Uterus (tissue), 4 donors: ENCODE data around the gene CD247. TPM values are rescaled to one million over a fixed set of nuclear protein-coding genes. Genes with fewer than 3 reads are reported as not detected.
A peak's percentile ranks its signal among the peaks of the same experiment; 100 is the strongest.

Experiments used
- DNase-seq, 2 donors: peaks; one replicate each; pipeline ENCODE4 v3.0.0-alpha.2; 2019 to 2020
- H3K27ac ChIP-seq, 2 donors: fragments of 200-600 bp; sonication (generic); 1 replicate in 1 of 2; 2 replicates in 1 of 2; pipeline ENCODE4 v1.5.1; 2016 to 2018
- H3K27me3 ChIP-seq, 2 donors: fragments of 200-600 bp; sonication (generic); one replicate each; pipeline ENCODE4 v1.5.1; 2018 to 2019; ENCODE audit warnings: control low read depth in 1 of 2
- H3K36me3 ChIP-seq, 2 donors: fragments of 200-600 bp; sonication (generic); one replicate each; pipeline ENCODE4 v1.5.1; 2019; ENCODE audit warnings: control low read depth in 1 of 2
- H3K4me1 ChIP-seq, 2 donors: fragments of 200-600 bp; sonication (generic); one replicate each; pipeline ENCODE4 v1.5.1; 2018 to 2019; ENCODE audit warnings: control low read depth in 1 of 2
- H3K4me3 ChIP-seq, 2 donors: fragments of 200-600 bp; sonication (generic); 1 replicate in 1 of 2; 2 replicates in 1 of 2; pipeline ENCODE4 v1.5.1; 2018 to 2019; ENCODE audit warnings: mild to moderate bottlenecking in 1 of 2
- H3K9me3 ChIP-seq, 2 donors: fragments of 200-600 bp; sonication (generic); one replicate each; pipeline ENCODE4 v1.5.1; 2019; ENCODE audit warnings: control low read depth in 1 of 2
- POLR2A ChIP-seq, 2 donors: fragments of 450-650 bp; IDR thresholded peaks; one replicate each; pipeline ENCODE4 v1.6.1; 2016; ENCODE audit warnings: antibody characterized with exemption in 2 of 2, mild to moderate bottlenecking in 1 of 2, moderate library complexity in 1 of 2
- intact Hi-C: fragments of 100-400 bp; cut with DNase I; formaldehyde crosslinking; loops from one replicate; pipeline ENCODE4 v1.15.1; 2023; ENCODE audit warnings: low total_unique reads
- total RNA-seq, 4 donors: library from RNA; depleted of rRNA in 3 of 4; stranded (reverse); fragments of >200 nt in 3 of 4; gene quantifications; one replicate each; pipeline versions ENCODE4 v1.1.0 to v1.2.4, GENCODE V29; 2014 to 2023
- TF ChIP-seq, protein P1 (sequence below), 4 experiments: fragments of 200-600 bp in 2 of 4; fragments of 450-650 bp in 2 of 4; sonication (generic) in 2 of 4; IDR thresholded peaks; one replicate each; pipeline ENCODE4 v1.5.1; 2016 to 2019; ENCODE audit warnings: antibody characterized with exemption in 4 of 4, mild to moderate bottlenecking in 2 of 4, moderate library complexity in 1 of 4
- donor health status: DM: yes; HTN: yes; CAD: no.

The CD247 gene
- total RNA-seq, 4 donors from 2014 or later: 1.6 to 3.3 TPM; not detected in 2

DNA sequence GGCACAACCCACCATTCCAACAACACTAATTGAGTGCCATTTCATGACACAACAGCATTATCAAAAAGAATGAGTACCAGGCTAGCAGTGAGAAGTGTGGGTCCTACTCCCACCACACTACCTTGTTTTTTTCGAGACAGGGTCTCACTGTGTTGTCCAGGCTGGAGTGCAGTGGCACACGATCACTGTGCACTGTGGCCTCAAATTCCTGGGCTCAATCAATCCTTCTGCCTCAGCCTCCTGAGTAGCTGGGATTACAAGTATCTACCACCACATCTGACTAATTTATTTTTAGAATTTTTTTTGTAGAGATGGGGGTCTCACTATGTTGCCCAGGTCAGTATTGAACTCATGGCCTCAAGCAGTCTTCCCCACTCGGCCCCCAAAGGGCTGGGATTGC is 30.7 kb downstream of the CD247 start:
- no peaks in the 10 kb centered on the region for H3K27me3 ChIP-seq
- H3K27ac ChIP-seq: no peak overlapping the region
- H3K4me1 ChIP-seq: no peaks in the 10 kb centered on the region
- intact Hi-C loops: no loop called here
- no peaks in the 10 kb centered on the region for H3K36me3 ChIP-seq
- H3K4me3 ChIP-seq: no peak overlapping the region
- TF ChIP-seq, protein P1, sequence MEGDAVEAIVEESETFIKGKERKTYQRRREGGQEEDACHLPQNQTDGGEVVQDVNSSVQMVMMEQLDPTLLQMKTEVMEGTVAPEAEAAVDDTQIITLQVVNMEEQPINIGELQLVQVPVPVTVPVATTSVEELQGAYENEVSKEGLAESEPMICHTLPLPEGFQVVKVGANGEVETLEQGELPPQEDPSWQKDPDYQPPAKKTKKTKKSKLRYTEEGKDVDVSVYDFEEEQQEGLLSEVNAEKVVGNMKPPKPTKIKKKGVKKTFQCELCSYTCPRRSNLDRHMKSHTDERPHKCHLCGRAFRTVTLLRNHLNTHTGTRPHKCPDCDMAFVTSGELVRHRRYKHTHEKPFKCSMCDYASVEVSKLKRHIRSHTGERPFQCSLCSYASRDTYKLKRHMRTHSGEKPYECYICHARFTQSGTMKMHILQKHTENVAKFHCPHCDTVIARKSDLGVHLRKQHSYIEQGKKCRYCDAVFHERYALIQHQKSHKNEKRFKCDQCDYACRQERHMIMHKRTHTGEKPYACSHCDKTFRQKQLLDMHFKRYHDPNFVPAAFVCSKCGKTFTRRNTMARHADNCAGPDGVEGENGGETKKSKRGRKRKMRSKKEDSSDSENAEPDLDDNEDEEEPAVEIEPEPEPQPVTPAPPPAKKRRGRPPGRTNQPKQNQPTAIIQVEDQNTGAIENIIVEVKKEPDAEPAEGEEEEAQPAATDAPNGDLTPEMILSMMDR (IDR thresholded peaks at IDR 0.05): no peak
- TF ChIP-seq POLR2A (IDR thresholded peaks at IDR 0.05): no peak
- no peak for DNase-seq
- H3K9me3 ChIP-seq: no peaks in the 10 kb centered on the region

DNA sequence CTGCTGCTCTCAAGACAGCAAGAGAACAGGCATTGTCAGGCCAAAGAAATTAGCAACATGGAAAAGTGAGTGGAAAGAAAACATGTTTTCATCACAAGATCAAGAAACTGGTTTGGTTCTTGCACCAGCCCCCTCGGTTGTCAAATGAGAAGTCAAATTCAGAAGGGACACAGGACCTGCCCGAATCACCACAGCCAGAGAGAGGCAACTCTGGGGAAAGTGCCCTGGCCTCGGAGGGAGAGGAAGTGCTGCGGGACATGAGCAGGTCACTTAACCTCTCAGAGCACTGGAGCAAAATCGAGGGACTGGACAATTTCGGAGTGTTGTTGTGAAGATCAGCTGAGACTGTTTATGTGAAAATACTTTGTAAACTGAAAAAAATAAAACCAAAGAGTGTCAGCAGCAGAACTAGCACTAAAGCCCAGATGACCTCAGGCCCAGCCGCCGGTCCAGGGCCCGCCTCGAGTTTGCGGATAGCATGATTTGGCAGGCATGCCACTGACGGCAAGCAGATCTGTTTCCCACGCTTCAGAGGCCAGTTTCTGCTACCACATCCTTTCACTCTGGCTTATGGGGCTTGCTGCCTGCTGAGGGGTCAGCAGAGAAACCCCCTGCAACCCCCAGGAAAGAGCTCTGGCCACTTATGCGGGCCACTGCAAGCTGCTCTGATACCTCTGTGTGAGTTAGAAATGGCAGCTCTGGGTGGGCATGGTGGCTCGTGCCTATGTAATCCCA is 32.1 kb downstream of the CD247 start:
- no peak overlapping the region for H3K27ac ChIP-seq
- H3K4me3 ChIP-seq: no peak overlapping the region
- no peaks in the 10 kb centered on the region for H3K4me1 ChIP-seq
- DNase-seq: peak in 1 of 2 donors; percentile 23
- no peaks in the 10 kb centered on the region for H3K36me3 ChIP-seq
- H3K27me3 ChIP-seq: no peaks in the 10 kb centered on the region
- TF ChIP-seq, protein P1 (IDR thresholded peaks at IDR 0.05): no peak
- no peak for TF ChIP-seq POLR2A (IDR thresholded peaks at IDR 0.05)
- H3K9me3 ChIP-seq: no peaks in the 10 kb centered on the region
- intact Hi-C loops: no loop called here

DNA sequence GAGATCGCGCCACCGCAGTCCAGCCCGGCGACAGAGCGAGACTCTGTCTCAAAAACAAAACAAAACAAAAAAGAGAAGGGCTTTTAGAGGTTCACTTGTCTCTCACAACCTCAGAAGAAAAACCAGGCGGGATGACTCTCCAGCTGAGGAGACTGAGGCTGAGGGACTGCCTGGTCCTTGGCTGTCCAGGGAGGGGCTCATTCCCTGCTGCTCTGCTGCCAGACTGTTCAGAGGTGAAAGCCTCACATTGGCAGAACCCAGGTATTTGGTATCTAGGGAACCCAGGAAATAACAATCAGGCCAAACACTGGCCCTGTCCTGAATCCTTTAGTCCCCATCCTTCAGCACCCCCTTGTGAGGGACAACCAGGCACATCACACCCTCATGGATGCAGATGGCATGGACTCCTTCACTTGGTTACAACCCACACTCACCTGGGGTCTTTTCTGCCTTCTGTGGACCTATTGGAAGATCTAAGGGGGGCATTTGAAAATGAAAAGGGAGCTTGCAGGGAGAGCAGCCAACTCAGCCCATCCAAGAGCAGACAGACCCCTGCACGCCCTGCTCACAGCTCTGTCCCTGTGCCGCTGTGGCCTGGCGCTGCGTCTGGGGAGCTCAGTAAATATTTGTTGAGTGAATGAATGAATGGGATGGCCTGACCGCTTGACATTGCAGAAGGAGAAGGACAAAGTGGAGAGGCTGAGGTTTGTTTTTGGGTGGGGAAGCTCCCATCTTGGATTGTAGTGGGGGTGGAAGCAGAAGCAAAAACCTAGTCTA is 33.4 kb downstream of the CD247 start:
- no peaks in the 10 kb centered on the region for H3K27me3 ChIP-seq
- H3K4me3 ChIP-seq: no peak overlapping the region
- intact Hi-C loops: no loop called here
- no peaks in the 10 kb centered on the region for H3K4me1 ChIP-seq
- no peak for DNase-seq
- H3K36me3 ChIP-seq: no peaks in the 10 kb centered on the region
- H3K27ac ChIP-seq: no peak overlapping the region
- TF ChIP-seq, protein P1 (IDR thresholded peaks at IDR 0.05): no peak
- no peak for TF ChIP-seq POLR2A (IDR thresholded peaks at IDR 0.05)
- no peaks in the 10 kb centered on the region for H3K9me3 ChIP-seq

DNA sequence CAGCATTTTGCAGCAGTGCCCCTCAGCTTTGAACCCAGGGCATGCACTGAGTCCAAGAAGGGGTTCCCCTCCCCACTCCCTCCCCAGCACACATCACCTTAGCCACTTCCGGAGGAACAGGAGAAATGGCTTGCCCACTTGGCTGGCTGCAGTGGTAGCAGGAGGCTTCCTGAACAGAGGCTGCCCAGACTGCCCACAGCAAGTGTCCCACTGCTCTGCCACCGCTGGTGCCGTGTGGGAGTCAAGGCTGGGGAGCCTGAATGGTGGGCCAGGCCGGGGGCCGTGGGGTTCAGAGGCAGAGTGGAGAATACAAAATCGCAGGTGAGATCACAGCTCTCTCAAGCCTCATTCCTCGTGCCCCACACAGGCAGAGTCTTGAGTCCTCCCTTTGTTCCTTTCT is 34.5 kb downstream of the CD247 start:
- no peak for DNase-seq
- no peaks in the 10 kb centered on the region for H3K27me3 ChIP-seq
- no peaks in the 10 kb centered on the region for H3K4me1 ChIP-seq
- no peaks in the 10 kb centered on the region for H3K36me3 ChIP-seq
- H3K27ac ChIP-seq: no peak overlapping the region
- TF ChIP-seq, protein P1 (IDR thresholded peaks at IDR 0.05): no peak
- TF ChIP-seq POLR2A (IDR thresholded peaks at IDR 0.05): no peak
- H3K9me3 ChIP-seq: no peaks in the 10 kb centered on the region
- H3K4me3 ChIP-seq: no peak overlapping the region
- intact Hi-C loops: no loop called here

DNA sequence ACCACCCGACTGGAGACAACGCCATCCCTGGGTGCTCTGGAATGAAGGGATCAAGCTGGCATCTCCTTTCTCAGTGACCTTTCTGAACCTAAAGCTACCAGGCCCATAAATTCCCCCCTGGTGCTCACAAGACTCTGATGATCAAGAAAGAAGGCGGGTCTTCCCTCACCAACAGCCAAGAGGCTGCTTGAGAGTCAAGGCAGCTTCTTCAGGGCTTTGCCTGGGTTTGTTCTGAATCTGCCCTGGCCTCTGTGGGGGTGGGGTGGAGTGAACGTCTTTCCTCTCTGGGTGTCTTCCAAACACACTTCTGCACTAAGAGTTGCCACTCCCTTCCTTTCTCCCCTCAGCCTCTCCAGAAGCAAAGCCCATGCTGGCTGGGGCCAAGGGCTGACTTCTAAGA is 36.1 kb downstream of the CD247 start:
- no peaks in the 10 kb centered on the region for H3K27me3 ChIP-seq
- intact Hi-C loops: no loop called here
- H3K9me3 ChIP-seq: no peaks in the 10 kb centered on the region
- H3K36me3 ChIP-seq: no peaks in the 10 kb centered on the region
- no peak overlapping the region for H3K4me3 ChIP-seq
- TF ChIP-seq POLR2A (IDR thresholded peaks at IDR 0.05): no peak
- TF ChIP-seq, protein P1 (IDR thresholded peaks at IDR 0.05): no peak
- no peak for DNase-seq
- H3K27ac ChIP-seq: no peak overlapping the region
- no peaks in the 10 kb centered on the region for H3K4me1 ChIP-seq
